GM23338 (cell line): ENCODE data around the gene ZNF200. TPM values are rescaled to one million over a fixed set of nuclear protein-coding genes. Genes with fewer than 3 reads are reported as not detected.

Experiments used
- ATAC-seq: fragments of 200-7000 bp; cut with Tn5 transposase; 3 replicates; pipeline ENCODE4 v1.9.1; 2020
- DNase-seq: peaks from one replicate; pipeline ENCODE4 v3.0.0-alpha.2; 2015; ENCODE audit warnings: low spot score
- H2AFZ ChIP-seq: fragments of 200-600 bp; sonication (generic); 2 replicates; pipeline ENCODE4 v1.8.0; 2016; ENCODE audit warnings: antibody characterized with exemption, mild to moderate bottlenecking, moderate library complexity
- H3F3A ChIP-seq: fragments of 200-600 bp; sonication (generic); replicated peaks from 2 replicates; pipeline ENCODE4 v1.8.0; 2017; ENCODE audit warnings: antibody characterized with exemption, mixed run types, low read depth
- H3K27ac ChIP-seq: fragments of 200-600 bp; sonication (generic); 2 replicates; pipeline ENCODE4 v1.6.1; 2016; ENCODE audit warnings: low read depth
- H3K27me3 ChIP-seq: fragments of 200-600 bp; sonication (generic); 2 replicates; pipeline ENCODE4 v1.8.0; 2016; ENCODE audit warnings: mild to moderate bottlenecking, mixed run types, moderate library complexity; ENCODE audit not compliant: insufficient read depth
- H3K36me3 ChIP-seq: fragments of 200-600 bp; sonication (generic); 2 replicates; pipeline ENCODE4 v1.8.0; 2016; ENCODE audit warnings: mild to moderate bottlenecking; ENCODE audit not compliant: insufficient read depth
- H3K4me1 ChIP-seq: fragments of 200-600 bp; sonication (generic); 2 replicates; pipeline ENCODE4 v1.8.0; 2016; ENCODE audit warnings: mild to moderate bottlenecking, moderate library complexity; ENCODE audit not compliant: insufficient read depth
- H3K4me2 ChIP-seq: fragments of 200-600 bp; sonication (generic); 2 replicates; pipeline ENCODE4 v1.7.1; 2017; ENCODE audit warnings: mixed run types
- H3K4me3 ChIP-seq: fragments of 200-600 bp; sonication (generic); 2 replicates; pipeline ENCODE4 v1.6.1; 2016; ENCODE audit warnings: mixed run types
- H3K79me2 ChIP-seq: fragments of 200-600 bp; sonication (generic); replicated peaks from 2 replicates; pipeline ENCODE4 v1.8.0; 2017; ENCODE audit warnings: mild to moderate bottlenecking; ENCODE audit not compliant: insufficient read depth
- H3K9me2 ChIP-seq: fragments of 200-600 bp; sonication (generic); 2 replicates; pipeline ENCODE4 v1.8.0; 2017; ENCODE audit not compliant: insufficient read depth
- H4K20me1 ChIP-seq: fragments of 200-600 bp; sonication (generic); replicated peaks from 2 replicates; pipeline ENCODE4 v1.8.0; 2017; ENCODE audit warnings: mild to moderate bottlenecking; ENCODE audit not compliant: insufficient read depth
- H3K27ac Mint-ChIP-seq: 2 replicates; pipeline ENCODE4 v1.8.0; 2020; ENCODE audit warnings: inconsistent platforms, mild to moderate bottlenecking, moderate library complexity, mixed read lengths
- H3K27me3 Mint-ChIP-seq: 3 replicates; pipeline ENCODE4 v1.8.0; 2022; ENCODE audit warnings: low read depth, mild to moderate bottlenecking, moderate library complexity, mixed read lengths, inconsistent platforms; ENCODE audit not compliant: insufficient read depth, poor library complexity
- H3K36me3 Mint-ChIP-seq: 3 replicates; pipeline ENCODE4 v1.8.0; 2021; ENCODE audit warnings: low read depth, mild to moderate bottlenecking, inconsistent platforms, moderate library complexity, mixed read lengths
- H3K4me1 Mint-ChIP-seq: 3 replicates; pipeline ENCODE4 v1.8.0; 2020; ENCODE audit warnings: mild to moderate bottlenecking, inconsistent platforms, mixed read lengths
- H3K4me3 Mint-ChIP-seq: 3 replicates; pipeline ENCODE4 v1.8.0; 2021; ENCODE audit warnings: moderate library complexity, mild to moderate bottlenecking, inconsistent platforms, mixed read lengths
- H3K9me3 Mint-ChIP-seq: 3 replicates; pipeline ENCODE4 v1.8.0; 2020; ENCODE audit warnings: moderate library complexity, mild to moderate bottlenecking, inconsistent platforms, mixed read lengths
- CREB1 ChIP-seq: fragments of 250-450 bp; sonication (Bioruptor Pico); IDR thresholded peaks from 2 replicates; pipeline ENCODE4 v1.5.0; 2020; ENCODE audit warnings: low read depth, mild to moderate bottlenecking, moderate library complexity
- EZH2 ChIP-seq: fragments of 200-600 bp; sonication (generic); IDR thresholded peaks from one replicate; pipeline ENCODE4 v1.8.0; 2017; ENCODE audit warnings: antibody characterized with exemption, mild to moderate bottlenecking, low read depth; ENCODE audit not compliant: unreplicated experiment
- EZH2phosphoT487 ChIP-seq: fragments of 200-600 bp; sonication (generic); IDR thresholded peaks from one replicate; pipeline ENCODE4 v1.8.1; 2018; ENCODE audit warnings: antibody characterized with exemption; ENCODE audit not compliant: unreplicated experiment
- JUNB ChIP-seq: IDR thresholded peaks from one replicate; pipeline ENCODE4 v1.6.1; 2016; ENCODE audit warnings: antibody characterized with exemption; ENCODE audit not compliant: unreplicated experiment
- NANOG ChIP-seq: IDR thresholded peaks from 2 replicates; pipeline ENCODE4 v1.6.1; 2016; ENCODE audit warnings: antibody characterized with exemption, borderline replicate concordance
- POLR2AphosphoS5 ChIP-seq: IDR thresholded peaks from 2 replicates; pipeline ENCODE4 v1.6.1; 2016; ENCODE audit warnings: antibody characterized with exemption, low read depth
- STAT1 ChIP-seq: IDR thresholded peaks from one replicate; pipeline ENCODE4 v1.6.1; 2016; ENCODE audit warnings: antibody characterized with exemption; ENCODE audit not compliant: unreplicated experiment
- ZNF114 ChIP-seq: fragments of 250-450 bp; sonication (Bioruptor Pico); IDR thresholded peaks from 2 replicates; pipeline ENCODE4 v1.5.0; 2020; ENCODE audit warnings: mild to moderate bottlenecking, moderate library complexity
- ZNF331 ChIP-seq: fragments of 250-450 bp; sonication (Bioruptor Pico); IDR thresholded peaks from 2 replicates; pipeline ENCODE4 v1.5.0; 2020; ENCODE audit warnings: low read depth, mild to moderate bottlenecking, moderate library complexity
- polyA plus RNA-seq: library from polyadenylated mRNA; unstranded; fragments of >200 nt; fragmentation: Nextera tagmentation; extraction: Ambion mirVana; gene quantifications from 2 replicates; pipeline ENCODE4 v1.2.1, GENCODE V29; 2016
- total RNA-seq: library from RNA; depleted of rRNA; stranded (reverse); fragments of >200 nt; shearing (Covaris generic); gene quantifications from 2 replicates; pipeline ENCODE4 v1.2.3, GENCODE V29; 2014
- TF ChIP-seq, protein P1 (sequence below): fragments of 250-450 bp; sonication (Bioruptor Pico); IDR thresholded peaks from 2 replicates; pipeline ENCODE4 v1.5.0; 2020; ENCODE audit warnings: mild to moderate bottlenecking, moderate library complexity
- TF ChIP-seq, protein P2 (sequence below): IDR thresholded peaks from one replicate; pipeline ENCODE4 v1.6.1; 2018; ENCODE audit warnings: antibody characterized with exemption; ENCODE audit not compliant: unreplicated experiment

The ZNF200 gene
- total and polyA plus RNA-seq, 2 experiments from 2014 or later = 9.2 to 9.7 TPM

DNA sequence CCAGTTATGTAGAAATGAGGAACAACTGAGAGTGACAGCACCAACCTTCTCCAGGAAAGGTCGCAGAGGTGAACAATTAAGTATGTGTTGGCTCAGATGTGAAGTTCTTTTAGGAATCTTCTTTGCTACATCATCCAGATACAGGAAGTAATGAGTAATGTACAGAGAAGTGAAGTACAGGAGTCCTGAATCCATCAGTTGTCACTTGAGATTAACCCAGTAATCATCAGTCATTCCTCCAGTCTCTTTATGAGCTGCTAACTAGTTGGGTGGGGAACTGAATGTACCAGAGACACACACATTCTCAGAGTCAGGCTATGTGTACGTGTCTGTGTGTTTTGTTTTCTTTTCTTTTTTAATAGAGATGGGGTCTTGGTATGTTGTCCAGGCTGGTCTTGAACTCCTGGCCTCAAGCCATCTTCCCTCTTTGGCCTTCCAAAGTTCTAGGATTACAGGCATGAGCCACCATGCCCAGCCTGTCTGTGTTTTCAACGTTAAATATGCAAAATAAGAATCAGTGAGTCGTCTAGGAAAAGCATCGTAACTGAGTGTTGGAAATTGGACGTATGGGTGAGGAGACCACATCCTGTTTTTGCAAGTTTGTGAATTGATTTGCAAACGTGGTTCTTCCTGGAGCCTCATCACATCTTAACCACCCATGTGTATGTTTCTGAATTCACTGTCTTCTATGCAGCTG lies 19.9 kb downstream of the ZNF200 start:
- H3K79me2 ChIP-seq = no peaks in the 10 kb centered on the region
- DNase-seq (no peak), ATAC-seq (no peak)
- H3K4me2 ChIP-seq = no peak overlapping the region
- H3K27ac ChIP-seq = no peak overlapping the region
- TF ChIP-seq ZNF114 (CRISPR knock-in tag) (no peak), STAT1 (no peak), NANOG (no peak), POLR2AphosphoS5 (no peak)
- H3K4me3 ChIP-seq = no peak overlapping the region
- H3K9me2 ChIP-seq = 0 out of 2 replicates have a peak, but pooled peaks cover 11% of the 10 kb centered on the region
- Mint-ChIP-seq H3K4me1 (no peaks in the 10 kb centered on the region), H3K9me3 (peaks cover 80% of the 10 kb centered on the region), H3K36me3 (peaks cover 27% of the 10 kb centered on the region), H3K27ac (no peak overlapping the region), H3K4me3 (no peak overlapping the region), H3K27me3 (peaks cover 2% of the 10 kb centered on the region)
- H3F3A ChIP-seq = no peaks in the 10 kb centered on the region
- no peaks in the 10 kb centered on the region for H3K4me1 ChIP-seq
- H4K20me1 ChIP-seq = no peaks in the 10 kb centered on the region
- no peak overlapping the region for H2AFZ ChIP-seq
- no peaks in the 10 kb centered on the region for H3K27me3 ChIP-seq
- no peaks in the 10 kb centered on the region for H3K36me3 ChIP-seq

DNA sequence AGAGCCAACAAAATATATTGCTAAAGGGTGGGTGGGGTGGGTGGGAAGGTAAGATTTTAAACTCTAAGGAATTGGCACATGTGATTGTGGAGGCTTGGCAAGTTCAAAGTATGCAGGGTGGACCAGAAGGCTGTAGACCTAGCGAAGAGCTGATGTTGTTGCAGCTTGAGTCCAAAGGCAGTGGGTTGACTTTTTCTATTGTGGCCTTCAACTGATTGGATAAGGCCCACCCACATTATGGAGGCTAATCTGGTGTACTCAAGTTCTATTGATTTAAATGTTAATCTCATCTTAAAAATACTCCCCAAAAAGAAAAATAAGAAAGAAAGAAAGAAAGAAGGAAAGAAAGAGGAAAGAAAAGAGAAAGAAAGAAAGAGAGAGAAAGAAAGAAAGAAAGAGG lies 22.4 kb downstream of the ZNF200 start:
- no peak overlapping the region for H2AFZ ChIP-seq
- no peaks in the 10 kb centered on the region for H3F3A ChIP-seq
- H3K9me3 Mint-ChIP-seq = peaks cover 88% of the 10 kb centered on the region
- H3K27me3 ChIP-seq = no peaks in the 10 kb centered on the region
- H3K4me1 Mint-ChIP-seq = no peaks in the 10 kb centered on the region
- no peaks in the 10 kb centered on the region for H4K20me1 ChIP-seq
- DNase-seq = no peak
- H3K4me1 ChIP-seq = no peaks in the 10 kb centered on the region
- 0 out of 2 replicates have a peak, but pooled peaks cover 11% of the 10 kb centered on the region for H3K9me2 ChIP-seq
- H3K27me3 Mint-ChIP-seq = peaks cover 2% of the 10 kb centered on the region
- no peak overlapping the region for H3K4me3 ChIP-seq
- no peak overlapping the region for H3K27ac Mint-ChIP-seq
- H3K79me2 ChIP-seq = no peaks in the 10 kb centered on the region
- H3K36me3 Mint-ChIP-seq = peaks cover 23% of the 10 kb centered on the region
- no peak overlapping the region for H3K27ac ChIP-seq
- no peak overlapping the region for H3K4me3 Mint-ChIP-seq
- no peaks in the 10 kb centered on the region for H3K36me3 ChIP-seq
- no peak overlapping the region for H3K4me2 ChIP-seq
- ATAC-seq = no peak
- TF ChIP-seq STAT1 = no peak
- no peak for TF ChIP-seq ZNF331 (CRISPR knock-in tag)
- TF ChIP-seq, protein P1, sequence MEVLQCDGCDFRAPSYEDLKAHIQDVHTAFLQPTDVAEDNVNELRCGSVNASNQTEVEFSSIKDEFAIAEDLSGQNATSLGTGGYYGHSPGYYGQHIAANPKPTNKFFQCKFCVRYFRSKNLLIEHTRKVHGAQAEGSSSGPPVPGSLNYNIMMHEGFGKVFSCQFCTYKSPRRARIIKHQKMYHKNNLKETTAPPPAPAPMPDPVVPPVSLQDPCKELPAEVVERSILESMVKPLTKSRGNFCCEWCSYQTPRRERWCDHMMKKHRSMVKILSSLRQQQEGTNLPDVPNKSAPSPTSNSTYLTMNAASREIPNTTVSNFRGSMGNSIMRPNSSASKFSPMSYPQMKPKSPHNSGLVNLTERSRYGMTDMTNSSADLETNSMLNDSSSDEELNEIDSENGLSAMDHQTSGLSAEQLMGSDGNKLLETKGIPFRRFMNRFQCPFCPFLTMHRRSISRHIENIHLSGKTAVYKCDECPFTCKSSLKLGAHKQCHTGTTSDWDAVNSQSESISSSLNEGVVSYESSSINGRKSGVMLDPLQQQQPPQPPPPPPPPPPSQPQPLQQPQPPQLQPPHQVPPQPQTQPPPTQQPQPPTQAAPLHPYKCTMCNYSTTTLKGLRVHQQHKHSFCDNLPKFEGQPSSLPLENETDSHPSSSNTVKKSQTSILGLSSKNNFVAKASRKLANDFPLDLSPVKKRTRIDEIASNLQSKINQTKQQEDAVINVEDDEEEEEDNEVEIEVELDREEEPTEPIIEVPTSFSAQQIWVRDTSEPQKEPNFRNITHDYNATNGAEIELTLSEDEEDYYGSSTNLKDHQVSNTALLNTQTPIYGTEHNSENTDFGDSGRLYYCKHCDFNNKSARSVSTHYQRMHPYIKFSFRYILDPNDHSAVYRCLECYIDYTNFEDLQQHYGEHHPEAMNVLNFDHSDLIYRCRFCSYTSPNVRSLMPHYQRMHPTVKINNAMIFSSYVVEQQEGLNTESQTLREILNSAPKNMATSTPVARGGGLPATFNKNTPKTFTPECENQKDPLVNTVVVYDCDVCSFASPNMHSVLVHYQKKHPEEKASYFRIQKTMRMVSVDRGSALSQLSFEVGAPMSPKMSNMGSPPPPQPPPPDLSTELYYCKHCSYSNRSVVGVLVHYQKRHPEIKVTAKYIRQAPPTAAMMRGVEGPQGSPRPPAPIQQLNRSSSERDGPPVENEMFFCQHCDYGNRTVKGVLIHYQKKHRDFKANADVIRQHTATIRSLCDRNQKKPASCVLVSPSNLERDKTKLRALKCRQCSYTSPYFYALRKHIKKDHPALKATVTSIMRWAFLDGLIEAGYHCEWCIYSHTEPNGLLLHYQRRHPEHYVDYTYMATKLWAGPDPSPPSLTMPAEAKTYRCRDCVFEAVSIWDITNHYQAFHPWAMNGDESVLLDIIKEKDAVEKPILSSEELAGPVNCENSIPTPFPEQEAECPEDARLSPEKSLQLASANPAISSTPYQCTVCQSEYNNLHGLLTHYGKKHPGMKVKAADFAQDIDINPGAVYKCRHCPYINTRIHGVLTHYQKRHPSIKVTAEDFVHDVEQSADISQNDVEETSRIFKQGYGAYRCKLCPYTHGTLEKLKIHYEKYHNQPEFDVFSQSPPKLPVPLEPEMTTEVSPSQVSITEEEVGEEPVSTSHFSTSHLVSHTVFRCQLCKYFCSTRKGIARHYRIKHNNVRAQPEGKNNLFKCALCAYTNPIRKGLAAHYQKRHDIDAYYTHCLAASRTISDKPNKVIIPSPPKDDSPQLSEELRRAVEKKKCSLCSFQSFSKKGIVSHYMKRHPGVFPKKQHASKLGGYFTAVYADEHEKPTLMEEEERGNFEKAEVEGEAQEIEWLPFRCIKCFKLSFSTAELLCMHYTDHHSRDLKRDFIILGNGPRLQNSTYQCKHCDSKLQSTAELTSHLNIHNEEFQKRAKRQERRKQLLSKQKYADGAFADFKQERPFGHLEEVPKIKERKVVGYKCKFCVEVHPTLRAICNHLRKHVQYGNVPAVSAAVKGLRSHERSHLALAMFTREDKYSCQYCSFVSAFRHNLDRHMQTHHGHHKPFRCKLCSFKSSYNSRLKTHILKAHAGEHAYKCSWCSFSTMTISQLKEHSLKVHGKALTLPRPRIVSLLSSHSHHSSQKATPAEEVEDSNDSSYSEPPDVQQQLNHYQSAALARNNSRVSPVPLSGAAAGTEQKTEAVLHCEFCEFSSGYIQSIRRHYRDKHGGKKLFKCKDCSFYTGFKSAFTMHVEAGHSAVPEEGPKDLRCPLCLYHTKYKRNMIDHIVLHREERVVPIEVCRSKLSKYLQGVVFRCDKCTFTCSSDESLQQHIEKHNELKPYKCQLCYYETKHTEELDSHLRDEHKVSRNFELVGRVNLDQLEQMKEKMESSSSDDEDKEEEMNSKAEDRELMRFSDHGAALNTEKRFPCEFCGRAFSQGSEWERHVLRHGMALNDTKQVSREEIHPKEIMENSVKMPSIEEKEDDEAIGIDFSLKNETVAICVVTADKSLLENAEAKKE (CRISPR knock-in tag) = no peak
- no peak for TF ChIP-seq POLR2AphosphoS5
- no peak for TF ChIP-seq CREB1 (CRISPR knock-in tag)
- TF ChIP-seq, protein P2, sequence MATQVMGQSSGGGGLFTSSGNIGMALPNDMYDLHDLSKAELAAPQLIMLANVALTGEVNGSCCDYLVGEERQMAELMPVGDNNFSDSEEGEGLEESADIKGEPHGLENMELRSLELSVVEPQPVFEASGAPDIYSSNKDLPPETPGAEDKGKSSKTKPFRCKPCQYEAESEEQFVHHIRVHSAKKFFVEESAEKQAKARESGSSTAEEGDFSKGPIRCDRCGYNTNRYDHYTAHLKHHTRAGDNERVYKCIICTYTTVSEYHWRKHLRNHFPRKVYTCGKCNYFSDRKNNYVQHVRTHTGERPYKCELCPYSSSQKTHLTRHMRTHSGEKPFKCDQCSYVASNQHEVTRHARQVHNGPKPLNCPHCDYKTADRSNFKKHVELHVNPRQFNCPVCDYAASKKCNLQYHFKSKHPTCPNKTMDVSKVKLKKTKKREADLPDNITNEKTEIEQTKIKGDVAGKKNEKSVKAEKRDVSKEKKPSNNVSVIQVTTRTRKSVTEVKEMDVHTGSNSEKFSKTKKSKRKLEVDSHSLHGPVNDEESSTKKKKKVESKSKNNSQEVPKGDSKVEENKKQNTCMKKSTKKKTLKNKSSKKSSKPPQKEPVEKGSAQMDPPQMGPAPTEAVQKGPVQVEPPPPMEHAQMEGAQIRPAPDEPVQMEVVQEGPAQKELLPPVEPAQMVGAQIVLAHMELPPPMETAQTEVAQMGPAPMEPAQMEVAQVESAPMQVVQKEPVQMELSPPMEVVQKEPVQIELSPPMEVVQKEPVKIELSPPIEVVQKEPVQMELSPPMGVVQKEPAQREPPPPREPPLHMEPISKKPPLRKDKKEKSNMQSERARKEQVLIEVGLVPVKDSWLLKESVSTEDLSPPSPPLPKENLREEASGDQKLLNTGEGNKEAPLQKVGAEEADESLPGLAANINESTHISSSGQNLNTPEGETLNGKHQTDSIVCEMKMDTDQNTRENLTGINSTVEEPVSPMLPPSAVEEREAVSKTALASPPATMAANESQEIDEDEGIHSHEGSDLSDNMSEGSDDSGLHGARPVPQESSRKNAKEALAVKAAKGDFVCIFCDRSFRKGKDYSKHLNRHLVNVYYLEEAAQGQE = no peak
- TF ChIP-seq EZH2phosphoT487 = no peak
- TF ChIP-seq EZH2 = no peak
- no peak for TF ChIP-seq JUNB
